Heart right ventricle (tissue), 16 donors: ENCODE results near the gene CARMIL1. TPM values are rescaled to one million over a fixed set of nuclear protein-coding genes. Genes with fewer than 3 reads are reported as not detected.

Experiments
- ATAC-seq, 8 donors: fragments of 200-7000 bp; cut with Tn5 transposase; one replicate each; pipeline ENCODE4 v1.9.1; 2020; ENCODE audit warnings: mild to moderate bottlenecking in 8 of 8, moderate library complexity in 8 of 8, moderate number of reproducible peaks in 1 of 8
- DNase-seq, 2 donors: peaks; one replicate each; pipeline ENCODE4 v3.0.0-alpha.2; 2020
- H3K27ac ChIP-seq, 10 donors: fragments of 200-600 bp; sonication (generic) in 2 of 10; one replicate each; pipeline versions ENCODE4 v1.5.0 to v1.8.0; 2020 to 2022; ENCODE audit warnings: mild to moderate bottlenecking in 3 of 10
- H3K27me3 ChIP-seq, 7 donors: fragments of 200-600 bp; one replicate each; pipeline ENCODE4 v1.8.0; 2021 to 2022; ENCODE audit warnings: mild to moderate bottlenecking in 2 of 7
- H3K36me3 ChIP-seq, 9 donors: fragments of 200-600 bp; sonication (generic) in 1 of 9; one replicate each; pipeline versions ENCODE4 v1.5.0 to v1.8.0; 2020 to 2022; ENCODE audit warnings: mild to moderate bottlenecking in 2 of 9
- H3K4me1 ChIP-seq, 9 donors: fragments of 200-600 bp; sonication (generic) in 1 of 9; one replicate each; pipeline versions ENCODE4 v1.5.0 to v1.8.0; 2020 to 2022; ENCODE audit warnings: mild to moderate bottlenecking in 4 of 9
- H3K4me3 ChIP-seq, 10 donors: fragments of 200-600 bp; sonication (generic) in 2 of 10; one replicate each; pipeline versions ENCODE4 v1.5.0 to v1.8.0; 2020 to 2022; ENCODE audit warnings: mild to moderate bottlenecking in 7 of 10, moderate library complexity in 2 of 10
- H3K9me3 ChIP-seq, 11 donors: fragments of 200-600 bp in 10 of 11; sonication (generic) in 2 of 11; one replicate each; pipeline versions ENCODE4 v1.5.0 to v1.8.0; 2013 to 2022; ENCODE audit warnings: mild to moderate bottlenecking in 2 of 11, control low read depth in 1 of 11, moderate library complexity in 1 of 11
- WGBS, 2 donors: extraction: QIAGEN DNeasy Blood & Tissue Kit; methylation state at CpG; one replicate each; pipeline ENCODE4 v1.1.7; 2013; ENCODE audit warnings: inconsistent platforms in 1 of 2; 5-methylcytosine and 5-hydroxymethylcytosine counted together
- intact Hi-C, 10 donors: fragments of 100-400 bp; cut with DNase I; formaldehyde crosslinking; loops; one replicate each; pipeline versions ENCODE4 v1.11.1 to v1.14.2; 2022
- polyA plus RNA-seq, 2 donors: library from polyadenylated mRNA; stranded (reverse); fragments of 200-250 nt; gene quantifications; one replicate each; pipeline ENCODE4 v1.2.3, GENCODE V29; 2013
- total RNA-seq, 10 donors: library from RNA; stranded (reverse); fragmentation: NEBNext Ultra II Directional in 3 of 10; extraction: Animal tissue kit (Norgen Biotek cat#: 25700) in 3 of 10; gene quantifications; one replicate each; pipeline versions ENCODE4 v1.2.1 to v1.2.4, GENCODE V29; 2021 to 2023
- TF ChIP-seq, protein P1 (sequence below), 9 donors: fragments of 200-600 bp; sonication (generic) in 2 of 9; IDR thresholded peaks; one replicate each; pipeline versions ENCODE4 v1.5.0 to v1.8.0; 2021 to 2022; ENCODE audit warnings: antibody characterized with exemption in 9 of 9, mild to moderate bottlenecking in 5 of 9, moderate library complexity in 1 of 9
- donor health status: Arrhythmogenic right ventricular cardiomyopathy.
- donor health status: ischemic (EF 13 %, LVEDD 7.1; RV severe dilation, severe dysfunction).
- donor health status: healthy with polysubstance abuse.
- donor health status: DM: no; HTN: yes; CAD: no.
- donor health status: DM: no; HTN: no; CAD: no.
- donor health status: ischemic (EF 25% LVEDD 6.9; RV normal size, moderate dysfunction).
- donor health status: ischemic (EF 25% LVEDD 5.7; RV mildly dilated, moderate dysfunction).
- donor health status: healthy.
- donor health status: DM: yes; HTN: yes; CAD: no.
- donor health status: Ischemic cardiomyopathy.
- donor health status: ischemic (EF 35%, LVEDD 5.7; RV mildly dilated, moderate dysfunction).
- donor health status: nonischemic (EF 11% LVEDD 7.7; RV severe dilation, severe dysfunction).
- donor health status: DM: yes; HTN: yes; CAD: no.
- donor health status: PGD.
- donor health status: ischemic (EF 29% LVEDD 5.4; RV normal size, mild dysfunction).
- donor health status: nonischemic (EF 23%, LVEDD 6.1; RV moderate dilation, normal function).

Gene CARMIL1
- total and polyA plus RNA-seq, 12 donors: 1.2 to 10.3 (median 4.1) TPM

GRCh38 chr6:25350573-25350972, 71.4 kb downstream of the CARMIL1 start:
- H3K27me3 ChIP-seq: no peaks in the 10 kb centered on the region
- H3K27ac ChIP-seq: no peak overlapping the region
- H3K36me3 ChIP-seq: no peaks in the 10 kb centered on the region
- H3K9me3 ChIP-seq: no peaks in the 10 kb centered on the region
- no peak for DNase-seq
- no peak for ATAC-seq
- H3K4me1 ChIP-seq: peaks cover 0 to 20% (median 0%) of the 10 kb centered on the region in 9 donors
- intact Hi-C loops: no loop called here
- H3K4me3 ChIP-seq: no peak overlapping the region
- TF ChIP-seq, protein P1, sequence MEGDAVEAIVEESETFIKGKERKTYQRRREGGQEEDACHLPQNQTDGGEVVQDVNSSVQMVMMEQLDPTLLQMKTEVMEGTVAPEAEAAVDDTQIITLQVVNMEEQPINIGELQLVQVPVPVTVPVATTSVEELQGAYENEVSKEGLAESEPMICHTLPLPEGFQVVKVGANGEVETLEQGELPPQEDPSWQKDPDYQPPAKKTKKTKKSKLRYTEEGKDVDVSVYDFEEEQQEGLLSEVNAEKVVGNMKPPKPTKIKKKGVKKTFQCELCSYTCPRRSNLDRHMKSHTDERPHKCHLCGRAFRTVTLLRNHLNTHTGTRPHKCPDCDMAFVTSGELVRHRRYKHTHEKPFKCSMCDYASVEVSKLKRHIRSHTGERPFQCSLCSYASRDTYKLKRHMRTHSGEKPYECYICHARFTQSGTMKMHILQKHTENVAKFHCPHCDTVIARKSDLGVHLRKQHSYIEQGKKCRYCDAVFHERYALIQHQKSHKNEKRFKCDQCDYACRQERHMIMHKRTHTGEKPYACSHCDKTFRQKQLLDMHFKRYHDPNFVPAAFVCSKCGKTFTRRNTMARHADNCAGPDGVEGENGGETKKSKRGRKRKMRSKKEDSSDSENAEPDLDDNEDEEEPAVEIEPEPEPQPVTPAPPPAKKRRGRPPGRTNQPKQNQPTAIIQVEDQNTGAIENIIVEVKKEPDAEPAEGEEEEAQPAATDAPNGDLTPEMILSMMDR (IDR thresholded peaks at IDR 0.05): no peak

- intact Hi-C loops: no loop called here
- TF ChIP-seq, protein P1 (IDR thresholded peaks at IDR 0.05): no peak
- no peaks in the 10 kb centered on the region for H3K27me3 ChIP-seq
- peaks cover 0 to 20% (median 0%) of the 10 kb centered on the region in 9 donors for H3K4me1 ChIP-seq
- no peak overlapping the region for H3K4me3 ChIP-seq
- no peaks in the 10 kb centered on the region for H3K36me3 ChIP-seq
- DNase-seq (no peak), ATAC-seq (no peak)
- no peak overlapping the region for H3K27ac ChIP-seq
- H3K9me3 ChIP-seq: no peaks in the 10 kb centered on the region
- 73 to 86% methylated on average over 6 of the region's 6 CpGs for WGBS, 2 donors
These were observed 72.3 kb downstream of the CARMIL1 start for GRCh38 chr6:25351485-25351884.

DNA sequence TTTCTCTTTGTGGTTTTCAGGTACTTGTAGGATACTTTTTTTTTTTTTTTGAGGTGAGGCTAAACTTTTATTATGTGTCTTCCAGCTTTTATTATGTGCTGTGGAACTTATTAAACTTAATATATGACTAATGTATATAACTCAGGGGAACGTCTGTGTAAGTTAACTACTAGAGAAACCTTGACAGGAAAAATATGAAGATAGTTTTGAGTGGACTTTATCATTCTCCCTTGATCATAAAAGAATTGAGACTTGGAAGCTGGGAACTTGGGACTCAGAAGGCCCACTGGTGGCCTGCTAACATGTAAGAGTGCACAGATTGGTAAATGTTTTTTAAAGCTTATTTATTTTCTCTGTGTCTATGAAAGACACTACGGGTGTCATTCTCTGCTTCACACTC, 73.1 kb downstream of the CARMIL1 start:
- intact Hi-C loops: no loop called here
- 63 to 74% methylated on average over 2 of the region's 2 CpGs for WGBS, 2 donors
- no peak overlapping the region for H3K4me3 ChIP-seq
- H3K27ac ChIP-seq: no peak overlapping the region
- no peaks in the 10 kb centered on the region for H3K36me3 ChIP-seq
- TF ChIP-seq, protein P1 (IDR thresholded peaks at IDR 0.05): no peak
- no peak for DNase-seq
- ATAC-seq: no peak
- H3K27me3 ChIP-seq: no peaks in the 10 kb centered on the region
- H3K9me3 ChIP-seq: no peaks in the 10 kb centered on the region
- peaks cover 0 to 17% (median 0%) of the 10 kb centered on the region in 9 donors for H3K4me1 ChIP-seq

DNA sequence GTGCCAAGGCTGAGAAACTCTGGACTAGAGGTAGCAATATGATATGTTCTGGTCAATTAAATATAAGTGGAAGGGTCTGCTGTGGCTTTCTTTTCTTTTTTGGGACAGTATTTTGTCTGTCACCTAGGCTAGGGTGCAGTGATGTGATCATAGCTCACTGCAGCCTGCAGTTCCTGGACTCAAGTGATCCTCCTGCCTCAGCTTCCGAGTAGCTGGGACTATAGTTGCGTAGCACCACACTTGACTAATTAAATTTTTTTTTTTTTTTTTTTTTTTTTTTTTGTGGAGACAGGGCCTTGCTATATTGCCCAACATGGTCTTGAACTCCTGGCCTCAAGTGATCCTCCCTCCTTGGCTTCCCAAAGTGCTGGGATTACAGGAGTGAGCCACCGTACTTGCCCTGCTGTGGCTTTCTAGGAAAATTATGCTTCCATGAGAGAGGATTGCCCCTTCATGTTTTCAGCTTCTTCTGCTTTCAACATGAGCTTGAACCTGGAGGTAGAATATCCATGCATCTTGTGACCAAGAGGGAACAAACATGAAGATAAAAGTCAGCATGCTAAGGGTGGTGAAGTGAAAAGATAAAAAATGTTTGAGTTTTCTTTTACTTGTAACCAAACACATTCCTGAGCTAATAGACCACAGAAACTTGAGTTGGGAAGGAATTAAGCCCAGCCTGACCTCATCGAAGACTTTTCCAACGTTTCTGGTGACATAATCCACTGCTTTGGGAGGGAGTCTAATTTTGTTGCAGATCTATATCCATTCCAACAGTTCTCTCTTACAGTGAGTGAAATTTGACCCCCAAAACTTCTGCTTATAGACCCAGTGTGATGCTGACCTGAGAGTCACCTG, 75.1 kb downstream of the CARMIL1 start:
- no peaks in the 10 kb centered on the region for H3K9me3 ChIP-seq
- DNase-seq: no peak
- no peaks in the 10 kb centered on the region for H3K27me3 ChIP-seq
- peak in 6 of 8 donors; percentile 36 to 51 (median 42) for ATAC-seq
- H3K4me3 ChIP-seq: no peak overlapping the region
- H3K36me3 ChIP-seq: no peaks in the 10 kb centered on the region
- intact Hi-C loops: no loop called here
- H3K4me1 ChIP-seq: peaks cover 0 to 22% (median 5%) of the 10 kb centered on the region in 9 donors
- WGBS, 2 donors: 70 to 73% methylated on average over 5 of the region's 5 CpGs
- H3K27ac ChIP-seq: peak overlapping the region in 1 of 10 donors; percentile 13
- TF ChIP-seq, protein P1 (IDR thresholded peaks at IDR 0.05): no peak
